ENCODE measurements around the gene CAMTA1.

CAMTA1 gene

GRCh38 chr1:7552402-7552801 lies 767.1 kb downstream of the CAMTA1 start:
- no peak for DNase-seq (ENCODE audit: low spot score)
- no peak for TF ChIP-seq CTCF (IDR thresholded peaks at IDR 0.05; ENCODE audit: borderline replicate concordance, control extremely low read depth, extremely low read depth, insufficient read depth, missing control alignments)
- in situ Hi-C loops (cut with MboI; ENCODE audit: low sequenced_read_pairs, unreplicated experiment): no loop called here

GRCh38 chr1:7553042-7553690 lies 767.9 kb downstream of the CAMTA1 start:
- TF ChIP-seq CTCF (IDR thresholded peaks at IDR 0.05; ENCODE audit: borderline replicate concordance, control extremely low read depth, extremely low read depth, insufficient read depth, missing control alignments): no peak
- in situ Hi-C loops (cut with MboI; ENCODE audit: low sequenced_read_pairs, unreplicated experiment): no loop called here
- no peak for DNase-seq (ENCODE audit: low spot score)

- no peak for TF ChIP-seq CTCF (IDR thresholded peaks at IDR 0.05; ENCODE audit: borderline replicate concordance, control extremely low read depth, extremely low read depth, insufficient read depth, missing control alignments)
- in situ Hi-C loops (cut with MboI; ENCODE audit: low sequenced_read_pairs, unreplicated experiment): no loop called here
- no peak for DNase-seq (ENCODE audit: low spot score)
These were observed 769.4 kb downstream of the CAMTA1 start for GRCh38 chr1:7554385-7555235.

- no peak for TF ChIP-seq CTCF (IDR thresholded peaks at IDR 0.05; ENCODE audit: borderline replicate concordance, control extremely low read depth, extremely low read depth, insufficient read depth, missing control alignments)
- in situ Hi-C loops (cut with MboI; ENCODE audit: low sequenced_read_pairs, unreplicated experiment): no loop called here
- no peak for DNase-seq (ENCODE audit: low spot score)
These were observed 770.3 kb downstream of the CAMTA1 start for GRCh38 chr1:7555391-7556185.

GRCh38 chr1:7557301-7557891 lies 772.1 kb downstream of the CAMTA1 start:
- in situ Hi-C loops (cut with MboI; ENCODE audit: low sequenced_read_pairs, unreplicated experiment): no loop called here
- TF ChIP-seq CTCF (IDR thresholded peaks at IDR 0.05; ENCODE audit: borderline replicate concordance, control extremely low read depth, extremely low read depth, insufficient read depth, missing control alignments): no peak
- DNase-seq (ENCODE audit: low spot score): no peak

GRCh38 chr1:7558041-7558461 lies 772.8 kb downstream of the CAMTA1 start:
- no peak for TF ChIP-seq CTCF (IDR thresholded peaks at IDR 0.05; ENCODE audit: borderline replicate concordance, control extremely low read depth, extremely low read depth, insufficient read depth, missing control alignments)
- in situ Hi-C loops (cut with MboI; ENCODE audit: low sequenced_read_pairs, unreplicated experiment): no loop called here
- DNase-seq (ENCODE audit: low spot score): no peak
